Chondrocyte (in vitro differentiated cells): Measurements from ENCODE around the gene KNTC1. TPM values are rescaled to one million over a fixed set of nuclear protein-coding genes. Genes with fewer than 3 reads are reported as not detected.

Experiments
- DNase-seq: peaks from one replicate; pipeline ENCODE4 v3.0.0; 2021; ENCODE audit warnings: mixed read lengths, low spot score
- H3K27ac Mint-ChIP-seq: one replicate; pipeline ENCODE4 v1.8.0; 2021; ENCODE audit warnings: mild to moderate bottlenecking, moderate library complexity, mixed read lengths; ENCODE audit not compliant: unreplicated experiment
- H3K27me3 Mint-ChIP-seq: 2 replicates; pipeline ENCODE4 v1.8.0; 2021; ENCODE audit warnings: low read depth, mixed read lengths
- H3K36me3 Mint-ChIP-seq: 2 replicates; pipeline ENCODE4 v1.8.0; 2021; ENCODE audit warnings: low read depth, mixed read lengths
- H3K4me1 Mint-ChIP-seq: 2 replicates; pipeline ENCODE4 v1.8.0; 2021; ENCODE audit warnings: low read depth, mild to moderate bottlenecking, mixed read lengths
- H3K4me3 Mint-ChIP-seq: one replicate; pipeline ENCODE4 v1.8.0; 2021; ENCODE audit warnings: mild to moderate bottlenecking, moderate library complexity, mixed read lengths; ENCODE audit not compliant: unreplicated experiment
- H3K9me3 Mint-ChIP-seq: 2 replicates; pipeline ENCODE4 v1.8.0; 2021; ENCODE audit warnings: low read depth, mixed read lengths
- total RNA-seq: library from RNA; stranded (reverse); gene quantifications from 3 replicates; pipeline ENCODE4 v1.2.1, GENCODE V29; 2021
- TF ChIP-seq, protein P1 (sequence below): fragments of 200-600 bp; sonication (generic); IDR thresholded peaks from 2 replicates; pipeline ENCODE4 v1.5.0; 2021; ENCODE audit warnings: antibody characterized with exemption, mild to moderate bottlenecking, moderate library complexity

KNTC1 gene
- total RNA-seq, 1 donor from 2014 or later, result 9.2 TPM

DNA sequence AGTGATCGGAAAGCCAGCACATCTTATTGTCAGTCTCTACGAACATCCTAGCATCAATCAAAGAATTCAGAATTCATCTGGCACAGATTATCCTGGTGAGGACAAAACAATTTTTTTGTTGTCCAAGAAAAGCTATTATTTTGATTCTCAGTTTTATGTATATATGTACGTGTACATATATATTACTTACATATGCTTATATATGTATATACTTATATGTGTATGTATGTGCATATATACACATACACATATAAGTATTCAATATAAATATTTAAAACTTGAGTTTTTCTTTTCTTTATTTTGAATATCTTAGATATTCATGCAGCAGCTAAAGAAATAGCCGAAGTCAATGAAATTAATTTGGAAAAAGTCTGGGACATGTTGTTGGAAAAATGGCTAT lies 77.9 kb downstream of the KNTC1 start:
- H3K4me1 Mint-ChIP-seq, result no peaks in the 10 kb centered on the region

GRCh38 chr12:122609732-122610131 lies 82.7 kb downstream of the KNTC1 start:
- TF ChIP-seq, protein P1, sequence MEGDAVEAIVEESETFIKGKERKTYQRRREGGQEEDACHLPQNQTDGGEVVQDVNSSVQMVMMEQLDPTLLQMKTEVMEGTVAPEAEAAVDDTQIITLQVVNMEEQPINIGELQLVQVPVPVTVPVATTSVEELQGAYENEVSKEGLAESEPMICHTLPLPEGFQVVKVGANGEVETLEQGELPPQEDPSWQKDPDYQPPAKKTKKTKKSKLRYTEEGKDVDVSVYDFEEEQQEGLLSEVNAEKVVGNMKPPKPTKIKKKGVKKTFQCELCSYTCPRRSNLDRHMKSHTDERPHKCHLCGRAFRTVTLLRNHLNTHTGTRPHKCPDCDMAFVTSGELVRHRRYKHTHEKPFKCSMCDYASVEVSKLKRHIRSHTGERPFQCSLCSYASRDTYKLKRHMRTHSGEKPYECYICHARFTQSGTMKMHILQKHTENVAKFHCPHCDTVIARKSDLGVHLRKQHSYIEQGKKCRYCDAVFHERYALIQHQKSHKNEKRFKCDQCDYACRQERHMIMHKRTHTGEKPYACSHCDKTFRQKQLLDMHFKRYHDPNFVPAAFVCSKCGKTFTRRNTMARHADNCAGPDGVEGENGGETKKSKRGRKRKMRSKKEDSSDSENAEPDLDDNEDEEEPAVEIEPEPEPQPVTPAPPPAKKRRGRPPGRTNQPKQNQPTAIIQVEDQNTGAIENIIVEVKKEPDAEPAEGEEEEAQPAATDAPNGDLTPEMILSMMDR, result no peak
- no peak overlapping the region for H3K27ac Mint-ChIP-seq
- no peak for DNase-seq
- no peaks in the 10 kb centered on the region for H3K9me3 Mint-ChIP-seq
- H3K27me3 Mint-ChIP-seq, result no peaks in the 10 kb centered on the region
- H3K4me1 Mint-ChIP-seq, result no peaks in the 10 kb centered on the region
- H3K36me3 Mint-ChIP-seq, result peaks cover 6% of the 10 kb centered on the region
- no peak overlapping the region for H3K4me3 Mint-ChIP-seq

More for the DNA sequence above, 77.9 kb downstream of the KNTC1 start:
- Mint-ChIP-seq H3K36me3 (peaks cover 9% of the 10 kb centered on the region), H3K27me3 (no peaks in the 10 kb centered on the region), H3K27ac (no peak overlapping the region), H3K4me3 (no peak overlapping the region), H3K9me3 (no peaks in the 10 kb centered on the region)
- DNase-seq, result no peak
- TF ChIP-seq, protein P1, result no peak

DNA sequence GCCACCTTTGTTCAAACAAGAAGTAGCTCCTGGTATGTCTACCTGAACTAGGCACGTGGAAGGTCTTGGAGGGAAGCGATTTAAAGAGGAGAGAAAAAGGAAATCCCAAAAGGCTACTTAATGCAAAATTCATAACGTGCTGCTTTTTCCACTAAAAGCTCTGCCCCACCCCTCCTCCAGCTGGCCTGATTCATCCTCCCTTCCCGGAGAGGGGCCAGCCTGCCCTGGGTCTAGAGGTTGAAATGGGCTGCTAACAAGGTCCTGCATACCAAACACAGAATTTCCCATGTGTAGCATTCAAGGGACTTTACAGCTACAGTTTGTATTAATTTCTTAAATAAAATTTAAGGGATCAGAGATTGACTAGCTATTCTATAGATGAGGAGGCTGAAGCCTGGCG lies 83.2 kb downstream of the KNTC1 start:
- TF ChIP-seq, protein P1, result no peak
- no peaks in the 10 kb centered on the region for H3K9me3 Mint-ChIP-seq
- no peaks in the 10 kb centered on the region for H3K4me1 Mint-ChIP-seq
- no peak overlapping the region for H3K27ac Mint-ChIP-seq
- DNase-seq, result no peak
- H3K27me3 Mint-ChIP-seq, result no peaks in the 10 kb centered on the region
- no peak overlapping the region for H3K4me3 Mint-ChIP-seq
- H3K36me3 Mint-ChIP-seq, result peaks cover 6% of the 10 kb centered on the region

DNA sequence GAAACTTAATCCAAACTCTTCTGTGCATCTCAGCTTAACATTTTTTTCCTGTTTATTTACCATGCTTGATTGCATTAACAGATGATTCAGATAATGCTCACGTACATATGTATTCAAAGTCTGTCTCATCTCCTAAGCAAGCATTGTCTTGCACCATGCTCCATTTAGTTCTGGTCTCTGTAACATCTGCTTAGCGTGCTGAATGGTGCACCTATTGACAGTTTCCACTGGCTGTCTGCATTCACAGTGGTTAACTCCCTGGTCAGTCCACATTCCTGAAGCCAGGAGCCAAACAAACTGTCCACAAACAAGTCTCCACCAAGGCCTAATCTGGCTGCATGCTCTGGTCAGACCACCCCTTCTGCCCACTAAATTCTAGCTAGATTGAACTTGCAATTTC lies 83.9 kb downstream of the KNTC1 start:
- no peaks in the 10 kb centered on the region for H3K4me1 Mint-ChIP-seq
- H3K27ac Mint-ChIP-seq, result no peak overlapping the region
- no peaks in the 10 kb centered on the region for H3K9me3 Mint-ChIP-seq
- no peaks in the 10 kb centered on the region for H3K27me3 Mint-ChIP-seq
- H3K4me3 Mint-ChIP-seq, result no peak overlapping the region
- DNase-seq, result no peak
- TF ChIP-seq, protein P1, result no peak
- H3K36me3 Mint-ChIP-seq, result peaks cover 7% of the 10 kb centered on the region

- DNase-seq, result no peak
- Mint-ChIP-seq H3K27me3 (no peaks in the 10 kb centered on the region), H3K4me1 (no peaks in the 10 kb centered on the region), H3K27ac (no peak overlapping the region), H3K9me3 (no peaks in the 10 kb centered on the region), H3K4me3 (no peak overlapping the region), H3K36me3 (peaks cover 7% of the 10 kb centered on the region)
- TF ChIP-seq, protein P1, result no peak
Observed at GRCh38 chr12:122614839-122615238, 87.8 kb downstream of the KNTC1 start.
